ENCODE results near the gene TBXA2R.

TBXA2R gene

GRCh38 chr19:3549816-3550215, 56.9 kb downstream of the TBXA2R start:
- H3K9ac ChIP-seq (ENCODE audit: low read length) = no peak overlapping the region
- no peak overlapping the region for H2BK120ac ChIP-seq (ENCODE audit: insufficient read depth, low read length, poor library complexity)
- H3K9me3 ChIP-seq (ENCODE audit: insufficient read depth, low read depth, low read length) = peaks cover 3% of the 10 kb centered on the region
- no peak overlapping the region for H4K8ac ChIP-seq (ENCODE audit: low read depth, low read length)
- H3K4me1 ChIP-seq (ENCODE audit: control insufficient read depth in 1 of 2, insufficient read depth in 2 of 2, low read length in 2 of 2) = peaks cover 10 to 11% of the 10 kb centered on the region in 2 experiments
- H3K14ac ChIP-seq (ENCODE audit: low read length) = no peak overlapping the region
- H3K4me2 ChIP-seq (ENCODE audit: low read length) = no peak overlapping the region
- H3K36me3 ChIP-seq (ENCODE audit: control insufficient read depth in 1 of 2, insufficient read depth in 2 of 2, low read length in 2 of 2) = peaks cover 58 to 61% of the 10 kb centered on the region in 2 experiments
- no peak for DNase-seq
- H3K4ac ChIP-seq (ENCODE audit: low read depth, low read length) = no peak overlapping the region
- no CpG with 5 or more reads among the region's 10 CpGs for WGBS (ENCODE audit: extremely low coverage, insufficient coverage, insufficient read length)
- no peak overlapping the region for H2BK12ac ChIP-seq (ENCODE audit: low read length)
- no peak overlapping the region for H3K23ac ChIP-seq (ENCODE audit: low read length)
- H4K91ac ChIP-seq (ENCODE audit: low read depth, low read length) = no peak overlapping the region
- H2AFZ ChIP-seq (ENCODE audit: insufficient read depth, low read length, poor library complexity) = no peak overlapping the region
- H3K79me2 ChIP-seq (ENCODE audit: control insufficient read depth, insufficient read depth, low read length, poor library complexity) = peaks cover 5% of the 10 kb centered on the region
- no peak overlapping the region for H3K27ac ChIP-seq (ENCODE audit: low read depth, low read length)
- H4K12ac ChIP-seq (ENCODE audit: low read depth, low read length) = no peak overlapping the region
- H3K79me1 ChIP-seq (ENCODE audit: low read length) = peaks cover 6% of the 10 kb centered on the region
- H3K18ac ChIP-seq (ENCODE audit: low read length) = no peak overlapping the region
- H3K4me3 ChIP-seq (ENCODE audit: low read depth, low read length) = no peak overlapping the region
- H2BK5ac ChIP-seq (ENCODE audit: low read depth, low read length, poor library complexity) = no peak overlapping the region
- H3K27me3 ChIP-seq (ENCODE audit: insufficient read depth, low read length) = no peaks in the 10 kb centered on the region
- H2AK5ac ChIP-seq (ENCODE audit: low read length) = no peak overlapping the region

GRCh38 chr19:3548606-3549005, 58.1 kb downstream of the TBXA2R start:
- H3K4me3 ChIP-seq (ENCODE audit: low read depth, low read length) = no peak overlapping the region
- no peak overlapping the region for H3K4ac ChIP-seq (ENCODE audit: low read depth, low read length)
- no peak overlapping the region for H3K27ac ChIP-seq (ENCODE audit: low read depth, low read length)
- H3K79me1 ChIP-seq (ENCODE audit: low read length) = peaks cover 3% of the 10 kb centered on the region
- H3K4me2 ChIP-seq (ENCODE audit: low read length) = no peak overlapping the region
- H3K36me3 ChIP-seq (ENCODE audit: control insufficient read depth in 1 of 2, insufficient read depth in 2 of 2, low read length in 2 of 2) = peaks cover 70 to 73% of the 10 kb centered on the region in 2 experiments
- no peak for DNase-seq
- H3K9ac ChIP-seq (ENCODE audit: low read length) = no peak overlapping the region
- no peak overlapping the region for H2BK120ac ChIP-seq (ENCODE audit: insufficient read depth, low read length, poor library complexity)
- H3K27me3 ChIP-seq (ENCODE audit: insufficient read depth, low read length) = no peaks in the 10 kb centered on the region
- H2AK5ac ChIP-seq (ENCODE audit: low read length) = no peak overlapping the region
- no peak overlapping the region for H4K8ac ChIP-seq (ENCODE audit: low read depth, low read length)
- H3K23ac ChIP-seq (ENCODE audit: low read length) = no peak overlapping the region
- no peak overlapping the region for H3K18ac ChIP-seq (ENCODE audit: low read length)
- H3K9me3 ChIP-seq (ENCODE audit: insufficient read depth, low read depth, low read length) = peaks cover 4% of the 10 kb centered on the region
- H3K14ac ChIP-seq (ENCODE audit: low read length) = no peak overlapping the region
- no peak overlapping the region for H4K91ac ChIP-seq (ENCODE audit: low read depth, low read length)
- WGBS (ENCODE audit: extremely low coverage, insufficient coverage, insufficient read length) = no CpG with 5 or more reads among the region's 14 CpGs
- no peak overlapping the region for H2AFZ ChIP-seq (ENCODE audit: insufficient read depth, low read length, poor library complexity)
- no peak overlapping the region for H2BK5ac ChIP-seq (ENCODE audit: low read depth, low read length, poor library complexity)
- no peak overlapping the region for H2BK12ac ChIP-seq (ENCODE audit: low read length)
- H3K79me2 ChIP-seq (ENCODE audit: control insufficient read depth, insufficient read depth, low read length, poor library complexity) = peaks cover 2% of the 10 kb centered on the region
- peaks cover 6% of the 10 kb centered on the region in 2 experiments for H3K4me1 ChIP-seq (ENCODE audit: control insufficient read depth in 1 of 2, insufficient read depth in 2 of 2, low read length in 2 of 2)
- H4K12ac ChIP-seq (ENCODE audit: low read depth, low read length) = no peak overlapping the region

- H3K9me3 ChIP-seq (ENCODE audit: insufficient read depth, low read depth, low read length) = peaks cover 4% of the 10 kb centered on the region
- no peak for DNase-seq
- H3K4me1 ChIP-seq (ENCODE audit: control insufficient read depth in 1 of 2, insufficient read depth in 2 of 2, low read length in 2 of 2) = peaks cover 2 to 3% of the 10 kb centered on the region in 2 experiments
- H3K27me3 ChIP-seq (ENCODE audit: insufficient read depth, low read length) = no peaks in the 10 kb centered on the region
- peaks cover 77 to 79% of the 10 kb centered on the region in 2 experiments for H3K36me3 ChIP-seq (ENCODE audit: control insufficient read depth in 1 of 2, insufficient read depth in 2 of 2, low read length in 2 of 2)
- H3K79me1 ChIP-seq (ENCODE audit: low read length) = no peaks in the 10 kb centered on the region
- H2BK12ac ChIP-seq (ENCODE audit: low read length) = no peak overlapping the region
- H2AK5ac ChIP-seq (ENCODE audit: low read length) = no peak overlapping the region
- H3K4ac ChIP-seq (ENCODE audit: low read depth, low read length) = no peak overlapping the region
- no peak overlapping the region for H4K91ac ChIP-seq (ENCODE audit: low read depth, low read length)
- no peak overlapping the region for H4K12ac ChIP-seq (ENCODE audit: low read depth, low read length)
- H2AFZ ChIP-seq (ENCODE audit: insufficient read depth, low read length, poor library complexity) = no peak overlapping the region
- H2BK120ac ChIP-seq (ENCODE audit: insufficient read depth, low read length, poor library complexity) = no peak overlapping the region
- no peak overlapping the region for H3K14ac ChIP-seq (ENCODE audit: low read length)
- no peak overlapping the region for H2BK5ac ChIP-seq (ENCODE audit: low read depth, low read length, poor library complexity)
- no peaks in the 10 kb centered on the region for H3K79me2 ChIP-seq (ENCODE audit: control insufficient read depth, insufficient read depth, low read length, poor library complexity)
- no peak overlapping the region for H3K27ac ChIP-seq (ENCODE audit: low read depth, low read length)
- no peak overlapping the region for H3K9ac ChIP-seq (ENCODE audit: low read length)
- H3K4me2 ChIP-seq (ENCODE audit: low read length) = no peak overlapping the region
- no peak overlapping the region for H4K8ac ChIP-seq (ENCODE audit: low read depth, low read length)
- H3K18ac ChIP-seq (ENCODE audit: low read length) = no peak overlapping the region
- H3K23ac ChIP-seq (ENCODE audit: low read length) = no peak overlapping the region
- no CpG with 5 or more reads among the region's 36 CpGs for WGBS (ENCODE audit: extremely low coverage, insufficient coverage, insufficient read length)
- no peak overlapping the region for H3K4me3 ChIP-seq (ENCODE audit: low read depth, low read length)
Measured at GRCh38 chr19:3547767-3548282, 58.9 kb downstream of the TBXA2R start.

GRCh38 chr19:3547301-3547731, 59.4 kb downstream of the TBXA2R start:
- no peaks in the 10 kb centered on the region for H3K79me1 ChIP-seq (ENCODE audit: low read length)
- DNase-seq = peak in 1 of 2 donors; percentile 35
- peaks cover 4% of the 10 kb centered on the region for H3K9me3 ChIP-seq (ENCODE audit: insufficient read depth, low read depth, low read length)
- no peaks in the 10 kb centered on the region for H3K4me1 ChIP-seq (ENCODE audit: control insufficient read depth in 1 of 2, insufficient read depth in 2 of 2, low read length in 2 of 2)
- peaks cover 81 to 83% of the 10 kb centered on the region in 2 experiments for H3K36me3 ChIP-seq (ENCODE audit: control insufficient read depth in 1 of 2, insufficient read depth in 2 of 2, low read length in 2 of 2)
- H2AFZ ChIP-seq (ENCODE audit: insufficient read depth, low read length, poor library complexity) = no peak overlapping the region
- no peak overlapping the region for H2BK12ac ChIP-seq (ENCODE audit: low read length)
- H3K14ac ChIP-seq (ENCODE audit: low read length) = no peak overlapping the region
- H3K18ac ChIP-seq (ENCODE audit: low read length) = no peak overlapping the region
- no peak overlapping the region for H2BK120ac ChIP-seq (ENCODE audit: insufficient read depth, low read length, poor library complexity)
- no peaks in the 10 kb centered on the region for H3K27me3 ChIP-seq (ENCODE audit: insufficient read depth, low read length)
- peak overlapping the region; percentile 37 for H3K4me3 ChIP-seq (ENCODE audit: low read depth, low read length)
- H3K23ac ChIP-seq (ENCODE audit: low read length) = no peak overlapping the region
- no peak overlapping the region for H4K8ac ChIP-seq (ENCODE audit: low read depth, low read length)
- WGBS (ENCODE audit: extremely low coverage, insufficient coverage, insufficient read length) = no CpG with 5 or more reads among the region's 15 CpGs
- H3K27ac ChIP-seq (ENCODE audit: low read depth, low read length) = no peak overlapping the region
- H2BK5ac ChIP-seq (ENCODE audit: low read depth, low read length, poor library complexity) = no peak overlapping the region
- H3K4ac ChIP-seq (ENCODE audit: low read depth, low read length) = no peak overlapping the region
- H4K12ac ChIP-seq (ENCODE audit: low read depth, low read length) = no peak overlapping the region
- no peaks in the 10 kb centered on the region for H3K79me2 ChIP-seq (ENCODE audit: control insufficient read depth, insufficient read depth, low read length, poor library complexity)
- no peak overlapping the region for H3K4me2 ChIP-seq (ENCODE audit: low read length)
- H2AK5ac ChIP-seq (ENCODE audit: low read length) = no peak overlapping the region
- no peak overlapping the region for H3K9ac ChIP-seq (ENCODE audit: low read length)
- no peak overlapping the region for H4K91ac ChIP-seq (ENCODE audit: low read depth, low read length)
